Measurements from ENCODE around the gene FLOT2.

Gene FLOT2

DNA sequence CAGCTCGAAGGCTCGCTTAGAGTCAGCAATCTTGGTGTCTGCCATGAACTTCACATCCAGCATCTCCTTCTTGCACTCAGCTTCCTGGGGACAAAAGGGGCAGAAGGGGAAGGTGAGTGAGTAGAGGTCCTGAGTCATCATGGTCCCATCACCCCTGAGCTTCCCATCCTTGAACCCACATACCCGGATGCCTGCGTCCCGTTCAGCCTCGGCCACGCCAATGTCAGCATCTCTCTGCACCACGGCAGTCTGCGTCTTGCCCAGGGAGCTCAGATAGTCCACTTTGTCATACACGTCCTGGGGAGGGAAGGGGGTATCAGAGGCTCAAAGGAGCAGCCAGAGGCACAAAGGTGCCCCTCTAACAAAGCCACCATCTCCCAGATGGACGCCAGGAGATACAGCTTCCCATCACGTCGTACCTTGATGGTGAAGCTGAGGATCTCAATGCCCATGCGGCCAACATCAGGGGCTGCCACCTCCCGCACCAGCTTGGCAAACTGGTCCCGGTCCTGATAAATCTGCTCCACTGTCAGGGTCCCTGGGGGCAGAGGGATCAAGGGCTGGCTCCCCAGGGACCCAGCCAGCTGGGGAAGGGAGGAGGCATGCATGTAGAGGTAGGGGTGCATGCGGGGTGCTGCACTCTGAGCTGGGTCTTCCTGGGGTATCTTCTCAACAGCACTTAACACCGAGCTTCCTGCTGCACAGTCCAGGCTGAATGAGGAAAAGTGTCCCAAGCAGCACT, 15.2 kb downstream of the FLOT2 start:
- no peaks in the 10 kb centered on the region for H4K20me1 ChIP-seq (ENCODE audit: insufficient read depth, low read length)
- no peaks in the 10 kb centered on the region for H3K4me1 ChIP-seq (ENCODE audit: low read length)
- H3K27ac ChIP-seq (ENCODE audit: low read length): no peak overlapping the region
- H3K79me2 ChIP-seq (ENCODE audit: low read length): no peaks in the 10 kb centered on the region
- H3K9me2 ChIP-seq (replicated peaks; ENCODE audit: insufficient read depth, low read length): no peaks in the 10 kb centered on the region
- no peak overlapping the region for H3K4me3 ChIP-seq (ENCODE audit: low read length)
- no peak overlapping the region for H3K4me2 ChIP-seq (ENCODE audit: low read depth, low read length)
- H3K27me3 ChIP-seq (replicated peaks; ENCODE audit: insufficient read depth, low read length): no peaks in the 10 kb centered on the region
- H2AFZ ChIP-seq (ENCODE audit: low read length): no peak overlapping the region
- no peak for TF ChIP-seq EZH2 (optimal IDR thresholded peaks at IDR 0.05; ENCODE audit: low read depth, low read length)
- TF ChIP-seq EZH2phosphoT487 (IDR thresholded peaks at IDR 0.05; ENCODE audit: low read length): no peak
- TF ChIP-seq CTCF (IDR thresholded peaks at IDR 0.05; ENCODE audit: low read length): no peak
- DNase-seq: no peak
- H3K9ac ChIP-seq (ENCODE audit: low read length): no peak overlapping the region
- no peaks in the 10 kb centered on the region for H3K9me3 ChIP-seq (replicated peaks; ENCODE audit: insufficient read depth, low read length)
- H3F3A ChIP-seq (ENCODE audit: insufficient read depth, low read length): no peaks in the 10 kb centered on the region
- no peaks in the 10 kb centered on the region for H3K36me3 ChIP-seq (replicated peaks; ENCODE audit: insufficient read depth, low read length)

- Histone ChIP-seq H3K79me2 (ENCODE audit: low read length) (no peaks in the 10 kb centered on the region), H3K4me1 (ENCODE audit: low read length) (no peaks in the 10 kb centered on the region), H3K36me3 (replicated peaks; ENCODE audit: insufficient read depth, low read length) (no peaks in the 10 kb centered on the region)
These were observed 15.9 kb downstream of the FLOT2 start for GRCh38 chr17:28881533-28882056.

GRCh38 chr17:28880572-28880945, 17.0 kb downstream of the FLOT2 start:
- Histone ChIP-seq H3F3A (ENCODE audit: insufficient read depth, low read length) (peaks cover 4% of the 10 kb centered on the region; the same call in 1 of the 2 replicates), H3K9me3 (replicated peaks; ENCODE audit: insufficient read depth, low read length) (no peaks in the 10 kb centered on the region), H3K4me2 (ENCODE audit: low read depth, low read length) (no peak overlapping the region), H2AFZ (ENCODE audit: low read length) (no peak overlapping the region), H3K27ac (ENCODE audit: low read length) (no peak overlapping the region), H3K9ac (ENCODE audit: low read length) (no peak overlapping the region), H3K79me2 (ENCODE audit: low read length) (no peaks in the 10 kb centered on the region), H3K36me3 (replicated peaks; ENCODE audit: insufficient read depth, low read length) (no peaks in the 10 kb centered on the region), H3K4me1 (ENCODE audit: low read length) (no peaks in the 10 kb centered on the region), H3K9me2 (replicated peaks; ENCODE audit: insufficient read depth, low read length) (no peaks in the 10 kb centered on the region), H4K20me1 (ENCODE audit: insufficient read depth, low read length) (no peaks in the 10 kb centered on the region), H3K4me3 (ENCODE audit: low read length) (no peak overlapping the region), H3K27me3 (replicated peaks; ENCODE audit: insufficient read depth, low read length) (no peaks in the 10 kb centered on the region)
- DNase-seq: no peak
- no peak for TF ChIP-seq EZH2 (optimal IDR thresholded peaks at IDR 0.05; ENCODE audit: low read depth, low read length)
- TF ChIP-seq CTCF (IDR thresholded peaks at IDR 0.05; ENCODE audit: low read length): no peak
- no peak for TF ChIP-seq EZH2phosphoT487 (IDR thresholded peaks at IDR 0.05; ENCODE audit: low read length)

More at GRCh38 chr17:28881533-28882056, 15.9 kb downstream of the FLOT2 start:
- Histone ChIP-seq H3K27me3 (replicated peaks; ENCODE audit: insufficient read depth, low read length) (no peaks in the 10 kb centered on the region), H3K4me3 (ENCODE audit: low read length) (no peak overlapping the region), H2AFZ (ENCODE audit: low read length) (no peak overlapping the region), H3K9me2 (replicated peaks; ENCODE audit: insufficient read depth, low read length) (no peaks in the 10 kb centered on the region), H3K9ac (ENCODE audit: low read length) (no peak overlapping the region), H4K20me1 (ENCODE audit: insufficient read depth, low read length) (no peaks in the 10 kb centered on the region), H3K9me3 (replicated peaks; ENCODE audit: insufficient read depth, low read length) (no peaks in the 10 kb centered on the region), H3K4me2 (ENCODE audit: low read depth, low read length) (no peak overlapping the region), H3F3A (ENCODE audit: insufficient read depth, low read length) (peaks cover under 1% of the 10 kb centered on the region; the same call in 1 of the 2 replicates), H3K27ac (ENCODE audit: low read length) (no peak overlapping the region)
- TF ChIP-seq EZH2 (optimal IDR thresholded peaks at IDR 0.05; ENCODE audit: low read depth, low read length): no peak
- no peak for TF ChIP-seq CTCF (IDR thresholded peaks at IDR 0.05; ENCODE audit: low read length)
- no peak for TF ChIP-seq EZH2phosphoT487 (IDR thresholded peaks at IDR 0.05; ENCODE audit: low read length)
- no peak for DNase-seq
